Epithelial cell of proximal tubule (primary cell): Measurements from ENCODE around the gene MDGA2. TPM values are rescaled to one million over a fixed set of nuclear protein-coding genes. Genes with fewer than 3 reads are reported as not detected.

Source experiments
- DNase-seq: peaks from one replicate; pipeline ENCODE4 v3.0.0-alpha.2; 2011; ENCODE audit warnings: low read depth
- H3K4me3 ChIP-seq: 2 replicates; pipeline ENCODE4 v1.5.1; 2011; ENCODE audit warnings: low read depth, mild to moderate bottlenecking, low read length
- CTCF ChIP-seq: conservative IDR thresholded peaks from 2 replicates; pipeline ENCODE4 v1.5.1; 2012; ENCODE audit warnings: low read depth, mild to moderate bottlenecking, low read length
- total RNA-seq: library from RNA; depleted of rRNA; stranded (reverse); fragments of >200 nt; gene quantifications from 2 replicates; pipeline ENCODE4 v1.2.3, GENCODE V29; 2015

Gene MDGA2
- total RNA-seq, 1 donor from 2014 or later, result 0.23 TPM

GRCh38 chr14:47425302-47425701, 250.1 kb downstream of the MDGA2 start:
- TF ChIP-seq CTCF, result no peak
- DNase-seq, result no peak
- H3K4me3 ChIP-seq, result no peak overlapping the region

DNA sequence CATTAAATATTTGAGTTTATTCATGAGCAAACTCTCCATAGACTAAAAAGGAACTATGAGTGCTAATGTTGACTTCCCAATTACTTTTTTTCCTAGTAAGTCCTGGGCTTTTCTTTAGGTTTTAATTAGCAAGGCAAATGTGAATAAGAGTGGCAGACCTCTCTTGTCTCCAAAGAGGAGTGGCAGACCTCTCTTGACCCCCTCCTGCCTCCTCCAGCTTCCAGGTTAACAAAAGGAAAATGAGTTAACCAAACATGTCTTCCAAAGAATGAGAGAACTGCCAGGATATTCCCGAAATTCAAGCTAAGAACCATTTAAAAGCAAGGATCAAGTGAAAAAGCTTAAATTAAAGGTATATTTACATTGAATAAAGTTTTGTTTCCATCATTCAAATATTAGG, 253.2 kb downstream of the MDGA2 start:
- TF ChIP-seq CTCF, result no peak

GRCh38 chr14:47411523-47411922, 263.9 kb downstream of the MDGA2 start:
- TF ChIP-seq CTCF, result no peak
- no peak for DNase-seq
- no peak overlapping the region for H3K4me3 ChIP-seq

More for the DNA sequence above, 253.2 kb downstream of the MDGA2 start:
- DNase-seq, result no peak
- no peak overlapping the region for H3K4me3 ChIP-seq

DNA sequence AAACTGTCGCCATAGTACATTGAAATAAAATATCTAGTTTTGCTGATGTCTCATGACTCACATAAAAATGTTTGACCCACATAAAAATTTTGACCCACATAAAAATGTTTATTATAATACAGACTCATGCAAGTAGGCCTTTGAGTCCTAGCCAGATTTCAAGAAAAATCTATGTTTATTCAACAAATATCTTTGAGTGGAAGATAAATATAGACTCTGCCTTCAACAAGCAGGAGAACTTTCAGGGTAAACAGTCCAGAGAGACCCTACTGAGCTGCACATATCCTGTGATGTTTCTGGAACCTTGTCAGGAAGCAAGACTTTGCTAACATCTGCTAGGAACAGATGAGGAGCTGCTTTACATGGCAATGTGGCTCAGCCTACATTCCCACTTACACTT, 283.1 kb downstream of the MDGA2 start:
- H3K4me3 ChIP-seq, result no peak overlapping the region
- TF ChIP-seq CTCF, result no peak
- no peak for DNase-seq

- H3K4me3 ChIP-seq, result no peak overlapping the region
- no peak for TF ChIP-seq CTCF
- no peak for DNase-seq
Observed at GRCh38 chr14:47390831-47391504, 284.4 kb downstream of the MDGA2 start.

DNA sequence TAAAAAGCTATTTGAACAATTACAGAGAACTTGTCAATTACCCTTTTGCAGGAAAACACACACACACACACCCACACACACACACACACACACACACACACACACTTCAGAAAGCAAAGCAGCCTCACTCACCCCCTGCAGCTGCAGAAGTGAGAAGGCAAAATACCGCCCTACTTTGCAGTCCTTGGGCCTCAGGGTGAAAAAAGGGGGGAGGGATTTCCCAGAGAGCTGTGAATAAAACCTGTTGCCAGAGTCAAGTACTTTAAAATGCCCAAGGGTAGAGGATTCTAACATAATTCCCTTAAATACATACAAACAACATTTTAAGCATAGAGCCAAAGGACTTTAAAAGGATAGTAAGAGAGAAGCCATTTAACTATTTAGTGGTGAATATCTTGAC, 285.9 kb downstream of the MDGA2 start:
- H3K4me3 ChIP-seq, result no peak overlapping the region
- TF ChIP-seq CTCF, result no peak
- DNase-seq, result no peak

GRCh38 chr14:47366006-47366405, 309.4 kb downstream of the MDGA2 start:
- no peak overlapping the region for H3K4me3 ChIP-seq
- DNase-seq, result no peak
- TF ChIP-seq CTCF, result no peak
